Fibroblast of gingiva (primary cell): ENCODE measurements around the gene ADAMTSL3.

Source experiments
- DNase-seq: peaks from one replicate; pipeline ENCODE4 v3.0.0-alpha.2; 2011; ENCODE audit warnings: low read depth

ADAMTSL3 gene, protein sequence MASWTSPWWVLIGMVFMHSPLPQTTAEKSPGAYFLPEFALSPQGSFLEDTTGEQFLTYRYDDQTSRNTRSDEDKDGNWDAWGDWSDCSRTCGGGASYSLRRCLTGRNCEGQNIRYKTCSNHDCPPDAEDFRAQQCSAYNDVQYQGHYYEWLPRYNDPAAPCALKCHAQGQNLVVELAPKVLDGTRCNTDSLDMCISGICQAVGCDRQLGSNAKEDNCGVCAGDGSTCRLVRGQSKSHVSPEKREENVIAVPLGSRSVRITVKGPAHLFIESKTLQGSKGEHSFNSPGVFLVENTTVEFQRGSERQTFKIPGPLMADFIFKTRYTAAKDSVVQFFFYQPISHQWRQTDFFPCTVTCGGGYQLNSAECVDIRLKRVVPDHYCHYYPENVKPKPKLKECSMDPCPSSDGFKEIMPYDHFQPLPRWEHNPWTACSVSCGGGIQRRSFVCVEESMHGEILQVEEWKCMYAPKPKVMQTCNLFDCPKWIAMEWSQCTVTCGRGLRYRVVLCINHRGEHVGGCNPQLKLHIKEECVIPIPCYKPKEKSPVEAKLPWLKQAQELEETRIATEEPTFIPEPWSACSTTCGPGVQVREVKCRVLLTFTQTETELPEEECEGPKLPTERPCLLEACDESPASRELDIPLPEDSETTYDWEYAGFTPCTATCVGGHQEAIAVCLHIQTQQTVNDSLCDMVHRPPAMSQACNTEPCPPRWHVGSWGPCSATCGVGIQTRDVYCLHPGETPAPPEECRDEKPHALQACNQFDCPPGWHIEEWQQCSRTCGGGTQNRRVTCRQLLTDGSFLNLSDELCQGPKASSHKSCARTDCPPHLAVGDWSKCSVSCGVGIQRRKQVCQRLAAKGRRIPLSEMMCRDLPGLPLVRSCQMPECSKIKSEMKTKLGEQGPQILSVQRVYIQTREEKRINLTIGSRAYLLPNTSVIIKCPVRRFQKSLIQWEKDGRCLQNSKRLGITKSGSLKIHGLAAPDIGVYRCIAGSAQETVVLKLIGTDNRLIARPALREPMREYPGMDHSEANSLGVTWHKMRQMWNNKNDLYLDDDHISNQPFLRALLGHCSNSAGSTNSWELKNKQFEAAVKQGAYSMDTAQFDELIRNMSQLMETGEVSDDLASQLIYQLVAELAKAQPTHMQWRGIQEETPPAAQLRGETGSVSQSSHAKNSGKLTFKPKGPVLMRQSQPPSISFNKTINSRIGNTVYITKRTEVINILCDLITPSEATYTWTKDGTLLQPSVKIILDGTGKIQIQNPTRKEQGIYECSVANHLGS (N-terminal part only)

DNA sequence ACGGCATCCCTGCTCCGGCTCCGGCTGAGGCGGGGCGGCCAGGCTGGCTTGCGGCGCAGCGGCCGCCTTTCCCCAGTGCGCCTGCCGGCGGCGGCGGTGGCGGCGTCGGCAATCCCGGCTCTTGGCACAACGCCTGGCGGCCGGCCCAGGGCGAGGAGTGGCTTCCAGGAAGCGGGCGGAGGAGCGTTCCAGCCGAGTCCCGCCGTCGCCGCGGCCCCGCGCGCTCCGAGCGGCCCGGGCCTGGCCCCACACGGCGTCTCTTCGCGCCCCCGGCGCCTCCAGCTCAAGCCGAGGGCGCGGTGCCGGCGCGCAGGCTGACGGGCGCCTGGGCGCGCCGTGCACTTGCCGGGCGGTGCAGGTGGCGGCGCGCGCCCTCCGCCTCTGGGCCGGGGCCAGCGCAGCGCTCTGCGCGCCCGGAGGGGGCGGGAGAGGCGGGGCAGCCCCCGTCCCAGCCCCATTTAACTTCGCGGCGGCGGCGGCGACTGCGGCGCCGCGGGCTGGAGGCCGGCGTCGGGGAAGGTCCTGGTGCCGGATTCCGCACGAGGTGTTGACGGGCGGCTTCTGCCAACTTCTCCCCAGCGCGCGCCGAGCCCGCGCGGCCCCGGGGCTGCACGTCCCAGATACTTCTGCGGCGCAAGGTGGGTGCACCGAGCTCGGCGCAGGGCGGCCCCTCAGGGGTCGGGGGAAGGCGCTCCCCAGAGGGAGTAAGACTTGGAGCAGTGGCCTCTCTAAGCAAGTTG is at the start of gene ADAMTSL3:
Gene ADAMTSL3 (plus strand): TSS at position 485 of the 740 bp plus-strand sequence. CDS start 1,639 bp downstream, outside the sequence.
- no peak for DNase-seq

DNA sequence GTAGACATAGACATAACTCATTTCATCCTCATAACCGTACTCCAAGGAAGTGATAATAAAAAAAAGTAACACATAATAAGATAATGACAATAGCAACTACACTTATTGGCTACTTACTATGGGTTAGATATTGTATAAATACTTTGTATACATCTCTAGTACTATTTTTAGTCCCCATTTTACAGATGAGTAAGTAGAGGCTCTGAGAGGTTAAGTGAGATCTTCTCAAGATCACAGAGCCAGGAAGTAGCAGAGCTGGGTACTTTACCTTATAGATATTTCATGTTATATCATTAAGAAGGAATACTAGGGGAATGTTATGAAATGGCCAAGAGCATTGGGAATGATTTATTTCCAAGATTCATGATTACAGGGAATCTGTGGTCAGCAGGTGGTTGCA is 49.4 kb upstream of the ADAMTSL3 start:
- DNase-seq: no peak

- DNase-seq: no peak
These were observed 48.6 kb upstream of the ADAMTSL3 start for GRCh38 chr15:83605111-83605945.

DNA sequence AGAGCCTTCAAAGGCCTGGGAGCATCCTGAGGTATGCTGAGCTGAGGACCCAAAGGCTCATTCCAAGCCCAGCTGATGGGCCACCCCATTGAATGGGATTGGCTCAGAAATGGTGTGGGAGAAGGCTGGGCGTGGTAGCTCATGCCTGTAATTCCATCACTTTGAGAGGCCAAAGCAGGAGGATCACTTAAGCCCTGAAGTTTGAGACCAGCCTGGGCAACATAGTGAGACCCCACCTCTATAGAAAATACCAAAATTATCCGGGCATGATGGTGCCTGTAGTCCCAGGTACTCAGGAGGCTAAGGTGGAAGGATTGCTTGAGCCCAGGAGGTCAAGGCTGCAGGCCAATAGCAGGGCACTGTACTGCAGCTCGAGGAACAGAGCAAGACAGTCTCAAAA is 43.8 kb upstream of the ADAMTSL3 start:
- no peak for DNase-seq

DNA sequence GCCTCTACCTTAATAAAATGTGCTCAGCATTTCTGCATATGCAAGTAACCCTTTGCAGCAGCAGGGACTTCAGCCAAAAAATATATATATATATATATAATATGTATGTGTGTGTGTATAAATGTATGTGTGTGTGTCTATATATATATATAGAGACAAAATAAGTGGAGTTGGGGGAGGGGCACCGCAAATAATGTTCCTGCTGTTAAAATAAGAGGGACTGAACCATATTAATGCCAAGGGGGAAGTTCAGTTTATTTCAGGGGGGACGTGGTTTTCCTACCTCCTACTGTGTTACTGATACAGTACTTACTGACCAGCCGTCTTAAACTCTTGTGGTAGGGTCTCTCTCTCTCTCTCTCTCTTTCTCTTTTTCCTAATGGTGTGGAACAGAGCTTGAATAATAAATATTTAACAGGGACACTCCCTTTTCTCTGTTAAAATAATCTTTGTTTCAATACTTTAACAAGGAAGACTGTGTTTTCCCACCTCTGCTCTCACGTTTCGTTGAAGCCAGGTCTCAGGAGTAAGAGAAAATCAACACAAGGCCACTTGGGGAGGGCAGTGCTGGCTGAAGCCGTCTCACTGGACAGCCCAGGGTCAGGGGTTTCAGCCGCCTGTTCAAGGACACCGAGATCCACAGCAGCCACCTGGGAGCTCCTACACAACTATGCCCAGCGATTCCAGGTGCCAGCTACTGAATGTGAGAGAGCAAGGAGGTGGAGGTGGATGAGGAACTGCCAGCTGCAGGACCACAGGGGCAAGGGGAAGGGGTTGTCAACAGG is 42.8 kb upstream of the ADAMTSL3 start:
- no peak for DNase-seq

DNA sequence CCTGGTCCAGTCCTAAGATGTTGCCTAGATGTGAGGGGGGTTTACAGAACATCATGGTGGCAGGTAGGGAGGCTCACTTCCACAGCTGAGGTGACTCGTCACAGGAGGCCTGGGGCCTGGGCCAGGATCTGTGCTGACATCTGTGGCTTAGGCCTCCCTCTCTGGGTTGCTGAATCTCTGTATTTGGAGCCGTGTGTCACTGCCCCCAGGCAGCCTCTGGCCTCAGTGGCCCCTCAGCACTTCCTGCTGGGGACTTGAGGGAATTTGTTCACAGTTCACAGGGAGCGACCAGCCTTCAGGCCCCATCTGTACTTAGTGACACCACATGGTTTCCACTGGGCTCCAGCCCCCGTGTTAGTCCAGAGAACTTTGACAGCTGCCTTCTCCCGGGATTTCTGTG is 41.7 kb upstream of the ADAMTSL3 start:
- DNase-seq: no peak

GRCh38 chr15:83612898-83613635 is 40.9 kb upstream of the ADAMTSL3 start:
- no peak for DNase-seq

GRCh38 chr15:83613714-83614113 is 40.2 kb upstream of the ADAMTSL3 start:
- DNase-seq: no peak

- DNase-seq: no peak
These were observed 37.1 kb upstream of the ADAMTSL3 start for GRCh38 chr15:83616840-83617239.

DNA sequence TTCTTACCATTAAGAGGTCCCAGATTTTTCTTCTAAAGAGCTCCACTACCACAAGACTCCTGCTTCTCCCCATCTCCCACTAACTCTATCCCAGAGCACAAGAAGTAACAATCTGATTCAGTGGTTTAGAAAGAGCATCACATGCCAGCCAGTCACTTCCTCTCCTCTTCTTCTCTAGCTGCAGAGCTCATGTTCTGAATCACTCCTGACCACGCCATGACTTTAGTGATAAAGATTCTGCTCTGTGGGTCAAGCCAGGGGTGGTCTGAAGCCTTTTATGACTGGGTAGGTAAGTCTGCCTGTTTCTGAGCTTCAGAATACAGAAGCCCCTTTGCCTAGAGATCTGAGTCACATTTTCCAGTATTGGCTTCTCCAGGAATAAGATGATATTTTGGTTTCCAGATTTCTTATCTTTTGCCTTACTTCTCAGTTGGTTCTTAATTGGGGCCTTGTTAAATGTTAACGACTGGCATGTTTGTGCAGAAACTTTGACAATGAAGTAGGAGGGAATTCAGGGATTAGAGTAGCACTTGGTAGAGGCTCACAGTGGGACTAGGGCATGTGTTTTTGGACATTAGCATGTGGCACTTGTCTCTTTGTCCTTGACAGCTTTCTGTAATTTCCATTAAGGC is 27.6 kb upstream of the ADAMTSL3 start:
- DNase-seq: no peak

- no peak for DNase-seq
These were observed 22.4 kb upstream of the ADAMTSL3 start for GRCh38 chr15:83631534-83631933.

DNA sequence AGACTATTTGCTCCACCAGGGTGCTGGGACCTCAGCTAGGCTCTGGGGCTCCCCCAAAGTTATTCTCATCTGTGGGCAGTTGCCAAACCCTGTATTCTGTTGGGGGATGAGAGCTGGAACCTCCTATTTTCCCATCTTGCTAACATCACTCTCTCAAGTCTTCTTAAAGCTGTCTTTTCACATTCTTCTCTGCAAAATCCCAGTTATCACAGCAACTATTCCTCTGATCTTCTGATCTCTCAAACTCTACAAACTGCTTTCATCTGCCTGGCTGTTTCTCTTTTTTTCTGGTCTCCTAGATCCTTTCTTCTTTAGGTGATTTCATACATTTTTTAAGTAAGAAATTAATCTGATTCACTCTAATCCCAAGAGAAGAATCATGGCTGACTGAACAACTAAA is 10.7 kb upstream of the ADAMTSL3 start:
- no peak for DNase-seq

- DNase-seq: no peak
These were observed 9.5 kb upstream of the ADAMTSL3 start for GRCh38 chr15:83644439-83644838.

GRCh38 chr15:83650831-83651230 is 3.1 kb upstream of the ADAMTSL3 start:
- DNase-seq: no peak

- DNase-seq: no peak
These were observed 2.4 kb upstream of the ADAMTSL3 start for GRCh38 chr15:83651541-83651940.

GRCh38 chr15:83652626-83653204 is 1.2 kb upstream of the ADAMTSL3 start:
- DNase-seq: no peak

- DNase-seq: no peak
These were observed 660 bp upstream of the ADAMTSL3 start for GRCh38 chr15:83653288-83653638.
